Lower lobe of right lung (tissue), 2 donors: ENCODE measurements around the gene ASB9. TPM values are rescaled to one million over a fixed set of nuclear protein-coding genes. Genes with fewer than 3 reads are reported as not detected.
"Not testable (repeated sequence)": the region's sequence is repeated elsewhere in the genome, so short reads cannot be mapped to it uniquely, and the experiment has no call there.

Source experiments
- ATAC-seq, 2 donors: fragments of 200-7000 bp; cut with Tn5 transposase; one replicate each; pipeline ENCODE4 v1.9.1; 2020 to 2022; ENCODE audit warnings: mild to moderate bottlenecking in 2 of 2, moderate library complexity in 2 of 2
- DNase-seq: peaks from one replicate; pipeline ENCODE4 v3.0.0-alpha.2; 2020
- H3K27ac ChIP-seq: fragments of 200-600 bp; one replicate; pipeline ENCODE4 v1.8.0; 2022
- H3K27me3 ChIP-seq: fragments of 200-600 bp; one replicate; pipeline ENCODE4 v1.8.0; 2022; ENCODE audit warnings: low read depth
- H3K36me3 ChIP-seq: fragments of 200-600 bp; one replicate; pipeline ENCODE4 v1.8.0; 2022; ENCODE audit warnings: mild to moderate bottlenecking
- H3K4me1 ChIP-seq: fragments of 200-600 bp; one replicate; pipeline ENCODE4 v1.8.0; 2022
- H3K4me3 ChIP-seq: fragments of 200-600 bp; one replicate; pipeline ENCODE4 v1.8.0; 2022; ENCODE audit warnings: mild to moderate bottlenecking
- H3K9me3 ChIP-seq: fragments of 200-600 bp; one replicate; pipeline ENCODE4 v1.8.0; 2022
- intact Hi-C: fragments of 100-400 bp; cut with DNase I; formaldehyde crosslinking; loops from one replicate; pipeline ENCODE4 v1.11.0; 2022
- total RNA-seq: library from RNA; stranded (reverse); fragmentation: NEBNext Ultra II Directional; extraction: Animal tissue kit (Norgen Biotek cat#: 25700); gene quantifications from one replicate; pipeline ENCODE4 v1.2.1, GENCODE V29; 2021
- TF ChIP-seq, protein P1 (sequence below): fragments of 200-600 bp; IDR thresholded peaks from one replicate; pipeline ENCODE4 v1.8.0; 2022; ENCODE audit warnings: antibody characterized with exemption, mild to moderate bottlenecking
- donor health status: DM: no; HTN: yes; CAD: no; lungs with severe emphysema.

The ASB9 gene
- total RNA-seq, 1 donor from 2014 or later: 6.0 TPM

DNA sequence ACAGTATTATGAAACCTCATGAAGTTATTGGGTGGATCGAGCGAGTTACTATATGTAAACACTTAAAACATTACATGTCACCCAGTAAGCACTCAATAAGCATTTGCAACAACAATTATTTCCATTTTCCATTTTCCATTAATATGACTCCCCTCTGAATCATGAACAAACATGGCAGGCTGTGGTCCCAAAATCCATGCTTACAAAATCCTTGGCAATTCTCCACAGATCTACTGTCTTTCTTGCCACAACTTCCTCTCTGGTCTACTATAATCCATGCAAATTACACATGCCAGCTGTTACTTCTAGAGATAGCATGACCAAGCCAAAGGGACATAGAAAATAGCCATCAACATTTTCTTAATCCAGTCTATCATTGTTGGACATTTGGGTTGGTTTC, 23.6 kb upstream of the ASB9 start:
- Histone ChIP-seq H3K27ac (no peak overlapping the region), H3K4me1 (no peaks in the 10 kb centered on the region), H3K4me3 (no peak overlapping the region), H3K9me3 (no peaks in the 10 kb centered on the region), H3K36me3 (no peaks in the 10 kb centered on the region), H3K27me3 (no peaks in the 10 kb centered on the region)
- intact Hi-C loops: no loop called here
- ATAC-seq (no peak), DNase-seq (no peak)
- TF ChIP-seq, protein P1, sequence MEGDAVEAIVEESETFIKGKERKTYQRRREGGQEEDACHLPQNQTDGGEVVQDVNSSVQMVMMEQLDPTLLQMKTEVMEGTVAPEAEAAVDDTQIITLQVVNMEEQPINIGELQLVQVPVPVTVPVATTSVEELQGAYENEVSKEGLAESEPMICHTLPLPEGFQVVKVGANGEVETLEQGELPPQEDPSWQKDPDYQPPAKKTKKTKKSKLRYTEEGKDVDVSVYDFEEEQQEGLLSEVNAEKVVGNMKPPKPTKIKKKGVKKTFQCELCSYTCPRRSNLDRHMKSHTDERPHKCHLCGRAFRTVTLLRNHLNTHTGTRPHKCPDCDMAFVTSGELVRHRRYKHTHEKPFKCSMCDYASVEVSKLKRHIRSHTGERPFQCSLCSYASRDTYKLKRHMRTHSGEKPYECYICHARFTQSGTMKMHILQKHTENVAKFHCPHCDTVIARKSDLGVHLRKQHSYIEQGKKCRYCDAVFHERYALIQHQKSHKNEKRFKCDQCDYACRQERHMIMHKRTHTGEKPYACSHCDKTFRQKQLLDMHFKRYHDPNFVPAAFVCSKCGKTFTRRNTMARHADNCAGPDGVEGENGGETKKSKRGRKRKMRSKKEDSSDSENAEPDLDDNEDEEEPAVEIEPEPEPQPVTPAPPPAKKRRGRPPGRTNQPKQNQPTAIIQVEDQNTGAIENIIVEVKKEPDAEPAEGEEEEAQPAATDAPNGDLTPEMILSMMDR: no peak

DNA sequence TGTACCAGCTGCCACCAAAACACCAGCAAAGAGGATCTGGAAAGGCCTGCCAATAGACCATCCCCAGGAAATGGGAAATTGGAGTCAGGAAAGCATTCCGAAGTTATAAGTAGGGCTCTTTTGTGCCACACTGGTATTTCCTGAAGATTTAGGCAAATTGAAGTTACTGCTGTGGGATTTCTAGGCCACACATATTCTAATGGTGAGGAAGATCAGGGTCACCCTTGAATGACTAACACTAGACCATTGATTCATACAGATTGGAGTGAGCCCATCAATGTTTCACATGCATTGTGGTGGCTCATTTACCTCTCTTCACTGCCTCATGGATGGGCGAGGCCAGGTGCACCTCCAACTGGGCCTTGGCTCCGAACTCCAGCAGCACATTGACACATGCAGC, 23.0 kb upstream of the ASB9 start:
- no peak for ATAC-seq
- Histone ChIP-seq H3K9me3 (no peaks in the 10 kb centered on the region), H3K36me3 (no peaks in the 10 kb centered on the region), H3K4me1 (no peaks in the 10 kb centered on the region), H3K4me3 (no peak overlapping the region), H3K27ac (no peak overlapping the region), H3K27me3 (no peaks in the 10 kb centered on the region)
- TF ChIP-seq, protein P1: no peak
- DNase-seq: no peak
- intact Hi-C loops: no loop called here

DNA sequence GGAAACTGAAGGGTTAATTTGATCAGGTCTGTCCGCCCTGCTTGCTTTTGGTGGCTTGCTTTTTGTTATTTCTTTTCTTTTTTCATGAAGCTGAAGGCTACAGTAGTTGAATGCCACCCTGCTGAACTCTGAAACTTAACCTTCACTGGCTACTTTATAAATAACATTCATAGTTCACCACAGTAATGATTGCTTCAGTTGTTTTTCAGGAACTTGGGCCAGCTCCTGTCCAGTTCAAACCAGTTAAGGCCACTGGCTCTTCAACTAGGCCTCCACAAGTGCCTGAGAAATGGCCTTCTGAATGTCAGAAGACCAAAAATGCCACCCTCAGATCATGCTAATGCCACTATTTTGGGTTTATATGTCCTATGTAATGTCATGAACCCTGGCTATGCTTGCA, 7.7 kb upstream of the ASB9 start:
- H3K4me1 ChIP-seq: no peaks in the 10 kb centered on the region
- H3K9me3 ChIP-seq: no peaks in the 10 kb centered on the region
- H3K4me3 ChIP-seq: no peak overlapping the region
- H3K27ac ChIP-seq: no peak overlapping the region
- ATAC-seq: no peak
- TF ChIP-seq, protein P1: no peak
- no peaks in the 10 kb centered on the region for H3K27me3 ChIP-seq
- intact Hi-C loops: no loop called here
- no peaks in the 10 kb centered on the region for H3K36me3 ChIP-seq
- no peak for DNase-seq

DNA sequence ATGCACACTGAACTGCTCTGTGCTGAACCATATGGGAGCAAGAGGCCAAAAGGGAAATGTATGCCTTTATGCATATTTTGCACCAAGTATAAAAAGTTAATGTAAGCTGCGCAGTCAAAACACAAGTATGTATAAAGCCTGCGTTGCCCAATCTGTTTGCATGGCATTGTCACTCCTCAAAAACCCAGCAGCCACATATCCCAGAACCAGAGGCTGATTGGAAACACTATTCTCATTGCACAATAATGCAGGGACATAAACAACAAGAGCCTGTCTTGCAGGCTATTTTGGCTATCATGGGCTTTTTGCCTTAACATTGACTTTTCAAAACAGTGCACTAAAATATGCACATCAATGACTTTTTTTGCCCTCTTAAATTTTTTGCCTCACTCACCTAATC, 5.1 kb upstream of the ASB9 start:
- TF ChIP-seq, protein P1: no peak
- no peak overlapping the region for H3K27ac ChIP-seq

DNA sequence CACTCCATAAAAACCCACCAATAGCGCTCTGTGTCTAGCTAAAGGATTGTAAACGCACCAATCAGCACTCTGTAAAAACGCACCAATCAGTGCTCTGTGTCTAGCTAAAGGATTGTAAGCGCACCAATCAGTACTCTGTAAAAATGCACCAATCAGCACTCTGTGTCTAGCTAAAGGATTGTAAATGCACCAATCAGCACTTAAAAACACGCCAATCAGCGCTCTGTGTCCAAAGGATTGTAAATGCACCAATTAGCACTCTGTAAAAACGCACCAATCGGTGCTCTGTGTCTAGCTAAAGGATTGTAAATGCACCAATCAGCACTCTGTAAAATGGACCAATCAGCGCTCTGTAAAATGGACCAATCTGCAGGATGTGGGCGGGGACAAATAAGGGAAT, 3.4 kb upstream of the ASB9 start:
- H3K27me3 ChIP-seq, H3K36me3 ChIP-seq, ATAC-seq, H3K9me3 ChIP-seq, DNase-seq, H3K27ac ChIP-seq, intact Hi-C loops, H3K4me3 ChIP-seq, H3K4me1 ChIP-seq: not testable (repeated sequence)

More for the DNA sequence above, 5.1 kb upstream of the ASB9 start:
- H3K9me3 ChIP-seq: no peaks in the 10 kb centered on the region
- no peaks in the 10 kb centered on the region for H3K27me3 ChIP-seq
- intact Hi-C loops: no loop called here
- no peaks in the 10 kb centered on the region for H3K36me3 ChIP-seq
- H3K4me3 ChIP-seq: no peak overlapping the region
- no peaks in the 10 kb centered on the region for H3K4me1 ChIP-seq
- DNase-seq (no peak), ATAC-seq (no peak)

DNA sequence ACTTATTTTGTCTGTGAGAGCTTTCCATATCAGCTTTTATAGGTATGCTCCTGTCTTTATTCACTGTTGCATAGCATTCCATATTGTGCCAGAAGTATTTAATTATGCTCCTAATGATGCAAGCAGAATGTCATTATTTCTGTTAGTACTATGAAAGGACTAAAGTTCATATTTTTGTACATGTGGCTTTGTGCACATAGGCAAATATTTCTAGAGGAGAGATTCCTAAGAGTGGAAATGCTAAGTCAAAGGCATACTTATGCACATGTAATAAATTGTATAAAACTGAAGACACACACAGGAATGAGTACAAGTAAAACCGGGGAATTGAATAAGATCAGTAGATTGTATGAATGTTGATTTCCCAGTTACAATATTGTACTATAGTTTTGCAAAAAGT, 1.9 kb upstream of the ASB9 start:
- H3K4me3 ChIP-seq: no peak overlapping the region
- H3K27me3 ChIP-seq: no peaks in the 10 kb centered on the region
- no peaks in the 10 kb centered on the region for H3K36me3 ChIP-seq
- TF ChIP-seq, protein P1: no peak
- intact Hi-C loops: no loop called here
- DNase-seq: no peak
- ATAC-seq: no peak
- H3K9me3 ChIP-seq: no peaks in the 10 kb centered on the region
- H3K4me1 ChIP-seq: no peaks in the 10 kb centered on the region
- no peak overlapping the region for H3K27ac ChIP-seq
